Spinal cord (tissue), 10 donors: ENCODE measurements around the gene GPR158. TPM values are rescaled to one million over a fixed set of nuclear protein-coding genes. Genes with fewer than 3 reads are reported as not detected.

Source experiments
- DNase-seq, 6 donors: peaks; one replicate each; pipeline versions ENCODE4 v3.0.0 to v3.0.0-alpha.2; 2013 to 2015; ENCODE audit warnings: low spot score in 6 of 6, low read depth in 4 of 6
- H3K27ac ChIP-seq: one replicate; pipeline ENCODE4 v1.5.1; 2013; ENCODE audit warnings: low read depth, low read length, control low read depth
- H3K27me3 ChIP-seq: one replicate; pipeline ENCODE4 v1.6.1; 2013; ENCODE audit warnings: low read length; ENCODE audit not compliant: control insufficient read depth, insufficient read depth
- H3K36me3 ChIP-seq: one replicate; pipeline ENCODE4 v1.6.1; 2013; ENCODE audit warnings: low read length; ENCODE audit not compliant: control insufficient read depth, insufficient read depth
- H3K4me1 ChIP-seq: one replicate; pipeline ENCODE4 v1.6.1; 2013; ENCODE audit warnings: low read length; ENCODE audit not compliant: control insufficient read depth, insufficient read depth
- H3K4me3 ChIP-seq: one replicate; pipeline ENCODE4 v1.5.1; 2013; ENCODE audit warnings: low read depth, low read length, control low read depth
- H3K9me3 ChIP-seq: one replicate; pipeline ENCODE4 v1.6.1; 2013; ENCODE audit warnings: low read length; ENCODE audit not compliant: control insufficient read depth, insufficient read depth
- WGBS: methylation state at CpG from one replicate; pipeline ENCODE4 v1.1.5; 2013; ENCODE audit warnings: missing lambda C conversion rate; ENCODE audit not compliant: insufficient coverage; 5-methylcytosine and 5-hydroxymethylcytosine counted together
- polyA plus RNA-seq, 2 donors: library from polyadenylated mRNA; unstranded; fragments of 120-200 nt; gene quantifications; one replicate each; pipeline ENCODE4 v1.2.1, GENCODE V29; 2013; ENCODE audit not compliant: insufficient read length in 2 of 2
- small RNA-seq: library from RNA; depleted of rRNA; stranded (forward); fragments of <200 nt; gene quantifications from one replicate; pipeline ENCODE3, GENCODE V24; 2014; ENCODE audit warnings: low replicate concordance
- total RNA-seq, 2 donors: library from RNA; depleted of rRNA in 1 of 2; stranded (reverse); fragments of 120-200 nt in 1 of 2; fragments of >200 nt in 1 of 2; gene quantifications; one replicate each; pipeline versions ENCODE4 v1.2.3 to v1.2.4, GENCODE V29; 2013 to 2014
- donor health status: healthy.

Gene GPR158
- total and polyA plus RNA-seq, 4 donors = 3.5 to 24.6 (median 9.3) TPM

DNA sequence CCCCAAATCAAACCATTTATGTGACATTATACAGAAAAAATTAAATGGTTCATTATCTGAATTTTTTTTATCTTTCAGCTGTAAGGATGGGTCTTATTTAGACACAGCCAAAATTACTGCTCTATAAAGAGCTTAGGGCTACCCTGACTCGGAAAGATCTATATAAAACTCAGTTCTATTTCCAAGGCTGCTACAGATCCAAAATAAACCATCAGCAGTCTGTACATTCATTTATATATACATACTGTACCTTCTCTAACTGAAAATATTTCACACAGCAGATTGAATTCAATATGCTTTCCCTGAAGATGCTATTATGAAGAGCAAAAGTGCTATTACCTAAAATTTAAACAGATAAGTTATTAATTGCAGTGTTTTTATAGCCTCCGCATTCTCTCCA is 471.6 kb downstream of the GPR158 start:
- DNase-seq = peak in 2 of 6 donors; percentile 41 to 44
- Histone ChIP-seq H3K4me1 (no peaks in the 10 kb centered on the region), H3K27ac (no peak overlapping the region), H3K27me3 (no peaks in the 10 kb centered on the region), H3K9me3 (no peaks in the 10 kb centered on the region), H3K36me3 (no peaks in the 10 kb centered on the region), H3K4me3 (no peak overlapping the region)
- WGBS = no CpG with 5 or more reads among the region's 2 CpGs

GRCh38 chr10:25651534-25651933 is 476.7 kb downstream of the GPR158 start:
- H3K4me1 ChIP-seq = no peaks in the 10 kb centered on the region
- WGBS = no CpG with 5 or more reads among the region's 2 CpGs
- H3K36me3 ChIP-seq = no peaks in the 10 kb centered on the region
- peak in 1 of 6 donors; percentile 8 for DNase-seq
- no peaks in the 10 kb centered on the region for H3K27me3 ChIP-seq
- no peak overlapping the region for H3K4me3 ChIP-seq
- no peaks in the 10 kb centered on the region for H3K9me3 ChIP-seq
- H3K27ac ChIP-seq = no peak overlapping the region

Small RNA genes lying within 50 kb of the gene (small RNA-seq; reads per million reads assigned to genes)
- gene RN7SKP220 = not detected

Other genes starting within 250 kb of the GPR158 start
- gene PRTFDC1, start 222.4 kb upstream of the GPR158 start, total RNA-seq = 10 to 100 TPM; 28.7 to 32.0 TPM
- 10 to 100 TPM; 41.1 to 45.4 TPM for gene PRTFDC1, start 222.4 kb upstream of the GPR158 start, polyA plus RNA-seq
- 10 to 100 TPM; 10.5 to 12.0 TPM for gene ENKUR, start 158.8 kb upstream of the GPR158 start, total RNA-seq
- gene ENKUR, start 158.8 kb upstream of the GPR158 start, polyA plus RNA-seq = 10 to 100 TPM; 13.6 to 21.2 TPM
- 10 to 100 TPM in 1 of 2 donors, 1 to 10 TPM in 1; 8.7 to 15.5 TPM for gene THNSL1, start 158.4 kb upstream of the GPR158 start, total RNA-seq
- gene THNSL1, start 158.4 kb upstream of the GPR158 start, polyA plus RNA-seq = 1 to 10 TPM; 8.7 to 8.8 TPM